Kidney (tissue), 14 donors: ENCODE measurements around the gene RRP1. TPM values are rescaled to one million over a fixed set of nuclear protein-coding genes. Genes with fewer than 3 reads are reported as not detected.

Source experiments
- DNase-seq, 5 donors: peaks; one replicate each; pipeline ENCODE4 v3.0.0-alpha.2; 2013 to 2020
- FAIRE-seq: peaks from 2 replicates; lab custom pipeline; 2012; peaks lifted over from hg19 to GRCh38; lab: Jason Lieb, UNC
- H3K27ac ChIP-seq, 2 donors: one replicate each; pipeline ENCODE4 v1.7.0; 2013; ENCODE audit warnings: low read depth in 2 of 2, low read length in 2 of 2, inconsistent platforms in 1 of 2
- H3K27me3 ChIP-seq: one replicate; pipeline ENCODE4 v1.7.1; 2013; ENCODE audit warnings: low read length, inconsistent platforms; ENCODE audit not compliant: control insufficient read depth, insufficient read depth
- H3K36me3 ChIP-seq, 3 donors: one replicate each; pipeline versions ENCODE4 v1.7.0 to v1.7.1; 2013; ENCODE audit warnings: low read length in 3 of 3, control low read depth in 1 of 3, inconsistent platforms in 1 of 3; ENCODE audit not compliant: insufficient read depth in 3 of 3, control insufficient read depth in 2 of 3
- H3K4me1 ChIP-seq, 3 donors: one replicate each; pipeline versions ENCODE4 v1.7.0 to v1.7.1; 2013; ENCODE audit warnings: low read length in 3 of 3, inconsistent platforms in 1 of 3, low read depth in 1 of 3; ENCODE audit not compliant: control insufficient read depth in 2 of 3, insufficient read depth in 2 of 3
- H3K4me3 ChIP-seq, 3 donors: one replicate each; pipeline versions ENCODE4 v1.7.0 to v1.8.1; 2013; ENCODE audit warnings: low read length in 3 of 3, control low read depth in 1 of 3, inconsistent platforms in 1 of 3
- H3K9ac ChIP-seq, 3 donors: one replicate each; pipeline versions ENCODE4 v1.7.0 to v1.7.1; 2013; ENCODE audit warnings: low read length in 3 of 3, control low read depth in 1 of 3, inconsistent platforms in 1 of 3
- H3K9me3 ChIP-seq, 3 donors: one replicate each; pipeline versions ENCODE4 v1.7.0 to v1.7.1; 2013; ENCODE audit warnings: low read length in 3 of 3, control low read depth in 1 of 3, inconsistent platforms in 1 of 3; ENCODE audit not compliant: control insufficient read depth in 2 of 3, insufficient read depth in 1 of 3
- CTCF ChIP-seq: IDR thresholded peaks from 3 replicates; pipeline ENCODE4 v1.5.1; 2012; ENCODE audit warnings: mild to moderate bottlenecking, moderate library complexity, borderline replicate concordance; ENCODE audit not compliant: insufficient read depth; ENCODE audit errors: extremely low read depth
- intact Hi-C: fragments of 100-400 bp; cut with DNase I; formaldehyde crosslinking; loops from one replicate; pipeline ENCODE4 v1.11.1; 2022
- polyA plus RNA-seq: library from polyadenylated mRNA; stranded (reverse); fragments of 350-450 nt; fragmentation: Illumina TruSeq; extraction: RNeasy Lipid Tissue Mini Kit (QIAGEN cat#74804); gene quantifications from one replicate; pipeline ENCODE4 v1.2.3, GENCODE V29; 2014; ENCODE audit warnings: low read depth, low replicate concordance; ENCODE audit not compliant: insufficient read depth
- total RNA-seq: library from RNA; stranded (reverse); fragmentation: NEBNext Ultra II Directional; extraction: Animal tissue kit (Norgen Biotek cat#: 25700); gene quantifications from one replicate; pipeline ENCODE4 v1.2.1, GENCODE V29; 2021
- donor health status: control.
- donor health status: control.
- donor health status: control.
- donor health status: control.
- donor health status: control.
- donor health status: DM: yes; HTN: yes; CAD: no.
- donor health status: Normal renal cell carcinoma (clear cell type).

Gene RRP1
- total and polyA plus RNA-seq, 2 donors from 2014 or later, result 12.9 to 18.7 TPM

DNA sequence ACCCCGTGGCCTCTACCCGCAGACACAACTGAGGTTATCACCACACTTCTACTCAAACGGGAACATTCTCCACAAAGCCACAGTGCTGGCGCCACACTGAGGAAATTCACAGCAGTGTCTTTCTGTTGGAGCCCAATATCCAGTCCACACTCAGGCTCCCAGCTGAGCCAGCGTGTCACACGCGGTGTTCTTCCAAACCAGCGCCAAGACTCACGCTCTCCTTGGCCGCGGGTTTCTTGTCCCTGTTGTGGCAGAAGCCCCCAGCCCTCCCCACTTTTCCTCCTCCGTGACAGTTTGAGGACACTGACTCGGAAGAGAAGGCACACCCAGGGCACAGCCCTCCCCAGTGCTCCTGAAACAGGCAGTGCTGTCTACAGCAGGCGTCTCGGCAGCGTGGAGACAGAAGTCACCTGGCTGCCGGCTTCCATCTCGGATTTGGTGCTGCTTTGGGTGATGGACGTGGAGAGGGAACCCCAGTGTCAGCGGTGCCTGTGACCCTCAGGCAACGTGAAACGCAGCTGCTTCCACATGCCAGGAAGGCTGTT, 40.3 kb downstream of the RRP1 start:
- no peak for TF ChIP-seq CTCF
- Histone ChIP-seq H3K4me3 (no peak overlapping the region), H3K27ac (no peak overlapping the region), H3K27me3 (no peaks in the 10 kb centered on the region), H3K4me1 (no peaks in the 10 kb centered on the region), H3K9ac (no peak overlapping the region), H3K9me3 (no peaks in the 10 kb centered on the region), H3K36me3 (no peaks in the 10 kb centered on the region)
- intact Hi-C loops, result no loop called here
- DNase-seq, result no peak
- FAIRE-seq, result no peak

DNA sequence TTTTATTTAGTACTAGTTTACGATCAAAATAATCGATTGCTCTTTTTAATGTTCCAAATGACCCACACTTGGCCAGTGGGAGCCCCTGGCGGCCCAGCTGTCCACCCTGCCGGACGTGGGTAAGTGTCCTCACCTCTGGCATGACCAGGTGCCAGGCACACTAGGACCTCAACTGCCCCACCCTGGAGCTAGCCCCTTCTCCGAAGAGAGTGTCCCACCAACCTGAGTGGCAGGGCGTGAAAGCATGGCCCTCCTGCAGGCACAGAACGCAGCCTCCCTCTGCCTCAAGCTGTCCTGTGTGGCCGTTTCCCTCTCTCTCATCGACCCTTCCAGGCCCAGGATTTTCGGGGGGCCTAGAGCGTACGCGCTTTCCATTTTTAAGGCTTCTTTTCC, 42.8 kb downstream of the RRP1 start:
- no peaks in the 10 kb centered on the region for H3K27me3 ChIP-seq
- no peaks in the 10 kb centered on the region for H3K36me3 ChIP-seq
- H3K9ac ChIP-seq, result no peak overlapping the region
- H3K27ac ChIP-seq, result no peak overlapping the region
- FAIRE-seq (no peak), DNase-seq (peak in 1 of 5 donors; percentile 41)
- intact Hi-C loops, result no loop called here
- H3K4me3 ChIP-seq, result no peak overlapping the region
- no peak for TF ChIP-seq CTCF
- H3K4me1 ChIP-seq, result no peaks in the 10 kb centered on the region
- H3K9me3 ChIP-seq, result no peaks in the 10 kb centered on the region

- no peaks in the 10 kb centered on the region for H3K27me3 ChIP-seq
- H3K9ac ChIP-seq, result no peak overlapping the region
- intact Hi-C loops, result no loop called here
- no peaks in the 10 kb centered on the region for H3K36me3 ChIP-seq
- H3K27ac ChIP-seq, result no peak overlapping the region
- FAIRE-seq (no peak), DNase-seq (peak in 1 of 5 donors; percentile 51)
- H3K4me1 ChIP-seq, result no peaks in the 10 kb centered on the region
- no peak overlapping the region for H3K4me3 ChIP-seq
- H3K9me3 ChIP-seq, result no peaks in the 10 kb centered on the region
- TF ChIP-seq CTCF, result no peak
These were observed 43.3 kb downstream of the RRP1 start for GRCh38 chr21:43832648-43833047.
